Astrocyte (in vitro differentiated cells and primary cell): ENCODE results near the gene NPEPL1. TPM values are rescaled to one million over a fixed set of nuclear protein-coding genes. Genes with fewer than 3 reads are reported as not detected.
"Not testable (repeated sequence)": the region's sequence is repeated elsewhere in the genome, so short reads cannot be mapped to it uniquely, and the experiment has no call there.

Source experiments
- DNase-seq: peaks from one replicate; pipeline ENCODE4 v3.0.0-alpha.2; 2010; ENCODE audit warnings: low read depth
- FAIRE-seq: peaks from 2 replicates; lab custom pipeline; 2011; peaks lifted over from hg19 to GRCh38; lab: Jason Lieb, UNC
- H2AFZ ChIP-seq: 2 replicates; pipeline ENCODE4 v1.6.0; 2012; ENCODE audit warnings: low read depth, low read length, inconsistent platforms
- H3K27ac ChIP-seq: 2 replicates; pipeline ENCODE4 v1.5.1; 2011; ENCODE audit warnings: low read depth, low read length, inconsistent platforms
- H3K27me3 ChIP-seq: 2 replicates; pipeline ENCODE4 v1.6.0; 2011; ENCODE audit warnings: low read length, inconsistent platforms; ENCODE audit not compliant: insufficient read depth
- H3K36me3 ChIP-seq: 2 replicates; pipeline ENCODE4 v1.5.1; 2011; ENCODE audit warnings: low read length, inconsistent platforms; ENCODE audit not compliant: insufficient read depth
- H3K4me1 ChIP-seq: 2 replicates; pipeline ENCODE4 v1.5.1; 2011; ENCODE audit warnings: low read length, inconsistent platforms; ENCODE audit not compliant: insufficient read depth
- H3K4me2 ChIP-seq: 2 replicates; pipeline ENCODE4 v1.6.0; 2012; ENCODE audit warnings: low read length, inconsistent platforms
- H3K4me3 ChIP-seq: 2 replicates; pipeline ENCODE4 v1.5.1; 2011; ENCODE audit warnings: low read depth, mild to moderate bottlenecking, low read length, inconsistent platforms; ENCODE audit not compliant: insufficient read depth
- H3K79me2 ChIP-seq: 2 replicates; pipeline ENCODE4 v1.6.0; 2012; ENCODE audit warnings: mild to moderate bottlenecking, low read length, inconsistent platforms; ENCODE audit not compliant: insufficient read depth
- H3K9ac ChIP-seq: 2 replicates; pipeline ENCODE4 v1.6.0; 2012; ENCODE audit warnings: mild to moderate bottlenecking, low read length, inconsistent platforms
- H3K9me3 ChIP-seq: 2 replicates; pipeline ENCODE4 v1.5.1; 2012; ENCODE audit warnings: low read depth, mild to moderate bottlenecking, low read length, inconsistent platforms; ENCODE audit not compliant: insufficient read depth
- H4K20me1 ChIP-seq: 2 replicates; pipeline ENCODE4 v1.6.0; 2012; ENCODE audit warnings: low read length, inconsistent platforms; ENCODE audit not compliant: insufficient read depth
- H3K27ac Mint-ChIP-seq: one replicate; pipeline ENCODE4 v1.8.0; 2021; ENCODE audit warnings: mild to moderate bottlenecking, mixed read lengths; ENCODE audit not compliant: unreplicated experiment
- H3K27me3 Mint-ChIP-seq: one replicate; pipeline ENCODE4 v1.8.0; 2021; ENCODE audit warnings: low read depth, mixed read lengths; ENCODE audit not compliant: unreplicated experiment
- H3K36me3 Mint-ChIP-seq: one replicate; pipeline ENCODE4 v1.8.0; 2021; ENCODE audit warnings: low read depth, mixed read lengths; ENCODE audit not compliant: unreplicated experiment
- H3K4me1 Mint-ChIP-seq: one replicate; pipeline ENCODE4 v1.8.0; 2021; ENCODE audit warnings: low read depth, mixed read lengths; ENCODE audit not compliant: unreplicated experiment
- H3K4me3 Mint-ChIP-seq: one replicate; pipeline ENCODE4 v1.8.0; 2021; ENCODE audit warnings: mild to moderate bottlenecking, moderate library complexity, mixed read lengths; ENCODE audit not compliant: unreplicated experiment
- H3K9me3 Mint-ChIP-seq: one replicate; pipeline ENCODE4 v1.8.0; 2021; ENCODE audit warnings: mild to moderate bottlenecking, mixed read lengths; ENCODE audit not compliant: unreplicated experiment
- CTCF ChIP-seq: IDR thresholded peaks from 2 replicates; pipeline ENCODE4 v1.5.1; 2011; ENCODE audit warnings: low read depth, mild to moderate bottlenecking, inconsistent platforms, low read length, moderate library complexity; ENCODE audit not compliant: insufficient read depth
- EZH2 ChIP-seq: IDR thresholded peaks from 2 replicates; pipeline ENCODE4 v1.6.1; 2012; ENCODE audit warnings: mild to moderate bottlenecking, low read length, inconsistent platforms; ENCODE audit not compliant: insufficient read depth
- total RNA-seq: library from RNA; stranded (reverse); gene quantifications from 2 replicates; pipeline ENCODE4 v1.2.1, GENCODE V29; 2021

The NPEPL1 gene
- total RNA-seq, 1 donor from 2014 or later, result 27.1 TPM

- DNase-seq, result no peak
Observed at GRCh38 chr20:58755766-58756449, 63.3 kb downstream of the NPEPL1 start.

GRCh38 chr20:58756450-58756775 is 63.8 kb downstream of the NPEPL1 start:
- no peak overlapping the region for H3K27ac Mint-ChIP-seq

More at GRCh38 chr20:58755766-58756449, 63.3 kb downstream of the NPEPL1 start:
- Mint-ChIP-seq H3K27ac (no peak overlapping the region), H3K4me3 (no peak overlapping the region), H3K9me3 (peaks cover 6% of the 10 kb centered on the region), H3K36me3 (peaks cover 2% of the 10 kb centered on the region), H3K27me3 (peaks cover 58% of the 10 kb centered on the region), H3K4me1 (no peaks in the 10 kb centered on the region)
- Histone ChIP-seq H3K9ac (no peak overlapping the region), H4K20me1 (no peaks in the 10 kb centered on the region), H3K4me1 (no peaks in the 10 kb centered on the region), H3K79me2 (no peaks in the 10 kb centered on the region), H3K4me2 (no peak overlapping the region), H3K4me3 (no peak overlapping the region), H2AFZ (no peak overlapping the region), H3K9me3 (no peaks in the 10 kb centered on the region), H3K27ac (no peak overlapping the region), H3K27me3 (no peaks in the 10 kb centered on the region), H3K36me3 (no peaks in the 10 kb centered on the region)
- TF ChIP-seq EZH2 (no peak), CTCF (no peak)
- no peak for FAIRE-seq

GRCh38 chr20:58757647-58758046 is 65.0 kb downstream of the NPEPL1 start:
- H2AFZ ChIP-seq, H3K4me3 Mint-ChIP-seq, H3K36me3 Mint-ChIP-seq, H3K4me1 Mint-ChIP-seq, H3K4me2 ChIP-seq, H3K9ac ChIP-seq, H3K4me1 ChIP-seq, H3K27ac ChIP-seq, H3K36me3 ChIP-seq, H3K9me3 ChIP-seq, DNase-seq, H3K79me2 ChIP-seq, FAIRE-seq, H4K20me1 ChIP-seq, H3K27me3 ChIP-seq, H3K4me3 ChIP-seq, H3K27ac Mint-ChIP-seq: not testable (repeated sequence)
- Mint-ChIP-seq H3K27me3 (peaks cover 57% of the 10 kb centered on the region), H3K9me3 (peaks cover 11% of the 10 kb centered on the region)

More at GRCh38 chr20:58756450-58756775, 63.8 kb downstream of the NPEPL1 start:
- H3K4me3 ChIP-seq, result no peak overlapping the region
- DNase-seq (no peak), FAIRE-seq (no peak)
- no peak overlapping the region for H3K9ac ChIP-seq
- peaks cover 2% of the 10 kb centered on the region for H3K36me3 Mint-ChIP-seq
- H3K4me2 ChIP-seq, result no peak overlapping the region
- no peaks in the 10 kb centered on the region for H3K4me1 ChIP-seq
- H3K9me3 ChIP-seq, result no peaks in the 10 kb centered on the region
- TF ChIP-seq EZH2, result no peak
- TF ChIP-seq CTCF, result no peak
- peaks cover 58% of the 10 kb centered on the region for H3K27me3 Mint-ChIP-seq
- no peaks in the 10 kb centered on the region for H3K4me1 Mint-ChIP-seq
- H3K36me3 ChIP-seq, result no peaks in the 10 kb centered on the region
- H3K4me3 Mint-ChIP-seq, result no peak overlapping the region
- H4K20me1 ChIP-seq, result no peaks in the 10 kb centered on the region
- H2AFZ ChIP-seq, result no peak overlapping the region
- no peaks in the 10 kb centered on the region for H3K79me2 ChIP-seq
- H3K27me3 ChIP-seq, result peaks cover under 1% of the 10 kb centered on the region
- H3K27ac ChIP-seq, result no peak overlapping the region
- H3K9me3 Mint-ChIP-seq, result peaks cover 6% of the 10 kb centered on the region
